DND-41 (cell line): Measurements from ENCODE around the gene NEK10.
A peak's percentile ranks its signal among the peaks of the same experiment; 100 is the strongest.
"Not testable (repeated sequence)": the region's sequence is repeated elsewhere in the genome, so short reads cannot be mapped to it uniquely, and the experiment has no call there.

Experiments used
- ATAC-seq: fragments of 200-7000 bp; cut with Tn5 transposase; 3 replicates; pipeline ENCODE4 v1.9.1; 2021; ENCODE audit warnings: low read depth; ENCODE audit not compliant: insufficient read depth
- DNase-seq: peaks from one replicate; pipeline ENCODE4 v3.0.0-alpha.2; 2020
- H2AFZ ChIP-seq: 2 replicates; pipeline ENCODE4 v1.6.0; 2012; ENCODE audit warnings: low read depth, low read length
- H3K27ac ChIP-seq: 2 replicates; pipeline ENCODE4 v1.5.1; 2012; ENCODE audit warnings: low read length, inconsistent platforms
- H3K27me3 ChIP-seq: fragments of 200-600 bp; sonication (generic); 2 replicates; pipeline ENCODE4 v1.6.0; 2012; ENCODE audit warnings: low read length, mild to moderate bottlenecking, inconsistent platforms; ENCODE audit not compliant: insufficient read depth, poor library complexity
- H3K36me3 ChIP-seq: 2 replicates; pipeline ENCODE4 v1.5.1; 2012; ENCODE audit warnings: low read length, inconsistent platforms; ENCODE audit not compliant: insufficient read depth
- H3K4me1 ChIP-seq: 2 replicates; pipeline ENCODE4 v1.5.1; 2012; ENCODE audit warnings: mild to moderate bottlenecking, low read length; ENCODE audit not compliant: insufficient read depth
- H3K4me2 ChIP-seq: 2 replicates; pipeline ENCODE4 v1.6.0; 2012; ENCODE audit warnings: mild to moderate bottlenecking, moderate library complexity, low read length, inconsistent platforms; ENCODE audit not compliant: insufficient read depth
- H3K4me3 ChIP-seq, 2 experiments: fragments of 200-600 bp in 1 of 2; shearing (Covaris generic) in 1 of 2; 2 replicates each; pipeline ENCODE4 v1.5.1; 2012 to 2016; ENCODE audit warnings: inconsistent platforms in 2 of 2, low read length in 2 of 2, mild to moderate bottlenecking in 2 of 2, low read depth in 1 of 2, moderate library complexity in 1 of 2
- H3K79me2 ChIP-seq: 2 replicates; pipeline ENCODE4 v1.6.0; 2012; ENCODE audit warnings: low read length, inconsistent platforms; ENCODE audit not compliant: insufficient read depth
- H3K9ac ChIP-seq: 2 replicates; pipeline ENCODE4 v1.6.0; 2012; ENCODE audit warnings: low read depth, mild to moderate bottlenecking, inconsistent platforms, low read length, moderate library complexity
- H3K9me3 ChIP-seq: 2 replicates; pipeline ENCODE4 v1.5.1; 2012; ENCODE audit warnings: low read length, moderate library complexity, mild to moderate bottlenecking, inconsistent platforms; ENCODE audit not compliant: insufficient read depth, severe bottlenecking
- H4K20me1 ChIP-seq: 2 replicates; pipeline ENCODE4 v1.6.0; 2012; ENCODE audit warnings: low read length; ENCODE audit not compliant: insufficient read depth
- EZH2 ChIP-seq: IDR thresholded peaks from 3 replicates; pipeline ENCODE4 v1.6.1; 2012; ENCODE audit warnings: borderline replicate concordance, low read depth, mild to moderate bottlenecking, moderate library complexity, low read length, inconsistent platforms; ENCODE audit not compliant: severe bottlenecking
- TF ChIP-seq, protein P1 (sequence below): IDR thresholded peaks from 2 replicates; pipeline ENCODE4 v1.5.1; 2012; ENCODE audit warnings: borderline replicate concordance, low read length, moderate library complexity, mild to moderate bottlenecking; ENCODE audit not compliant: poor library complexity, severe bottlenecking; ENCODE audit errors: extremely low read depth

The NEK10 gene

GRCh38 chr3:27368831-27369607 is at the start of gene NEK10:
TSS of gene NEK10 (minus strand) at chr3:27369383. CDS start at chr3:27352882, 16,501 bp downstream.
- peak within 1 kb of the TSS; percentile 12; the same call in 1 of the 2 replicates for H3K27ac ChIP-seq
- peak within 1 kb of the TSS; percentile 49 for H3K9ac ChIP-seq

DNA sequence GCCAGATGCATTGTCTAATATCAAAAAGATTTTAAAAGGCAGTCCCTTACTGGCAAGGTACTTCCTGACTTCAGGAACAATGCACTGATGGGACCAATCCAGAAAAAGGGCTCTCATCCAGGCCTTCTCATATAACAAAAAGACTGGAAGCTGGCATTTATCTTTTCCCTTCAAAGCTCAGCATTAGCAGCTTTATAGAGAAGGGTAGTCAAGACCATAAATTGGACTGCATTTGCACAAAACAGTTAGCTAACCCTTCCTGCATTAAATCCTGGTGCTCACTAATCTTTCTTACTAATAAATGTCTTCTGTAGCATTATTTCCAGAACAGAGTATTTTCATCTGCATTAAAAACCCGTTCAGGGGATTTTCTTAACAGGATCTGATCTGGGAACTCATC is 46.0 kb upstream of the NEK10 start:
- ATAC-seq, result no peak

More at GRCh38 chr3:27368831-27369607, at the start of gene NEK10:
- no peak for TF ChIP-seq EZH2
- TF ChIP-seq, protein P1, sequence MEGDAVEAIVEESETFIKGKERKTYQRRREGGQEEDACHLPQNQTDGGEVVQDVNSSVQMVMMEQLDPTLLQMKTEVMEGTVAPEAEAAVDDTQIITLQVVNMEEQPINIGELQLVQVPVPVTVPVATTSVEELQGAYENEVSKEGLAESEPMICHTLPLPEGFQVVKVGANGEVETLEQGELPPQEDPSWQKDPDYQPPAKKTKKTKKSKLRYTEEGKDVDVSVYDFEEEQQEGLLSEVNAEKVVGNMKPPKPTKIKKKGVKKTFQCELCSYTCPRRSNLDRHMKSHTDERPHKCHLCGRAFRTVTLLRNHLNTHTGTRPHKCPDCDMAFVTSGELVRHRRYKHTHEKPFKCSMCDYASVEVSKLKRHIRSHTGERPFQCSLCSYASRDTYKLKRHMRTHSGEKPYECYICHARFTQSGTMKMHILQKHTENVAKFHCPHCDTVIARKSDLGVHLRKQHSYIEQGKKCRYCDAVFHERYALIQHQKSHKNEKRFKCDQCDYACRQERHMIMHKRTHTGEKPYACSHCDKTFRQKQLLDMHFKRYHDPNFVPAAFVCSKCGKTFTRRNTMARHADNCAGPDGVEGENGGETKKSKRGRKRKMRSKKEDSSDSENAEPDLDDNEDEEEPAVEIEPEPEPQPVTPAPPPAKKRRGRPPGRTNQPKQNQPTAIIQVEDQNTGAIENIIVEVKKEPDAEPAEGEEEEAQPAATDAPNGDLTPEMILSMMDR, result no peak
- ATAC-seq (peak; percentile 98), DNase-seq (peak; percentile 88)
- Histone ChIP-seq H4K20me1 (no peaks in the 10 kb centered on the region), H3K4me2 (peak within 1 kb of the TSS; percentile 96), H2AFZ (peak within 1 kb of the TSS; percentile 94), H3K9me3 (no peaks in the 10 kb centered on the region), H3K79me2 (no peaks in the 10 kb centered on the region), H3K4me1 (peaks cover 17% of the 10 kb centered on the region), H3K36me3 (no peaks in the 10 kb centered on the region), H3K27me3 (no peaks in the 10 kb centered on the region), H3K4me3 (peak within 1 kb of the TSS; percentile 46 to 85; a peak in 3 of 4 replicates)

GRCh38 chr3:27392950-27393679 is 23.9 kb upstream of the NEK10 start:
- no peaks in the 10 kb centered on the region for H3K9me3 ChIP-seq
- TF ChIP-seq, protein P1, result no peak
- no peak for TF ChIP-seq EZH2
- H3K4me2 ChIP-seq, result no peak overlapping the region
- H3K27me3 ChIP-seq, result no peaks in the 10 kb centered on the region
- DNase-seq (no peak), ATAC-seq (no peak)
- H3K9ac ChIP-seq, result no peak overlapping the region
- H3K36me3 ChIP-seq, result peaks cover 72% of the 10 kb centered on the region
- no peaks in the 10 kb centered on the region for H4K20me1 ChIP-seq
- no peaks in the 10 kb centered on the region for H3K4me1 ChIP-seq
- no peak overlapping the region for H2AFZ ChIP-seq
- H3K79me2 ChIP-seq, result no peaks in the 10 kb centered on the region
- H3K4me3 ChIP-seq, result no peak overlapping the region
- no peak overlapping the region for H3K27ac ChIP-seq

More for the DNA sequence above, 46.0 kb upstream of the NEK10 start:
- Histone ChIP-seq H4K20me1 (no peaks in the 10 kb centered on the region), H2AFZ (no peak overlapping the region), H3K4me2 (no peak overlapping the region), H3K9ac (no peak overlapping the region), H3K4me1 (no peaks in the 10 kb centered on the region), H3K4me3 (no peak overlapping the region), H3K79me2 (no peaks in the 10 kb centered on the region), H3K27ac (no peak overlapping the region), H3K9me3 (no peaks in the 10 kb centered on the region), H3K36me3 (peaks cover 67% of the 10 kb centered on the region), H3K27me3 (no peaks in the 10 kb centered on the region)
- no peak for TF ChIP-seq EZH2
- TF ChIP-seq, protein P1, result no peak
- no peak for DNase-seq

DNA sequence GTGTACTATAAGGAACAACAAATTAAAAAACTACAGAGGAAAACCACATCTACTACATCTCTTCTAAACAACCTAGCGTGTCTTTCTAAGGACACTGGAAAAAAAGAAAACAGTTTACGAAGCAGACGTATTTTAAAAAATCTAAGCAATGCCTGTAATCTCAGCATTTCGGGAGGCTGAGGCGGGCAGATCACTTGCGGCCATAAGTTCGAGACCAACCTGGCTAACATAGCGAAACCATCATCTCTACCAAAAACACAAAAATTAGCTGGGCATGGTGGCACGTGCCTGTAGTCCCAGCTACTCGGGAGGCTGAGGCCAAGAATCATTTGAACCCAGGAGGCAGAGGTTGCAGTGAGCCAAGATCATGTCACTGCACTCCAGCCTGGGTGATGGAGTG is 23.2 kb upstream of the NEK10 start:
- H3K27me3 ChIP-seq, H2AFZ ChIP-seq, H3K4me1 ChIP-seq, DNase-seq, H3K4me3 ChIP-seq, H3K4me2 ChIP-seq, H3K27ac ChIP-seq, ATAC-seq, H3K79me2 ChIP-seq, H3K9me3 ChIP-seq, H4K20me1 ChIP-seq, H3K9ac ChIP-seq: not testable (repeated sequence)
- peaks cover 68% of the 10 kb centered on the region for H3K36me3 ChIP-seq
